Progenitor cell of endocrine pancreas (in vitro differentiated cells): ENCODE results near the gene KHDRBS2. TPM values are rescaled to one million over a fixed set of nuclear protein-coding genes. Genes with fewer than 3 reads are reported as not detected.

ENCODE experiments used
- DNase-seq: peaks from one replicate; pipeline ENCODE4 v3.0.0; 2021; ENCODE audit warnings: low spot score; ENCODE audit not compliant: unreplicated experiment
- H3K27ac Mint-ChIP-seq: 2 replicates; pipeline ENCODE4 v1.8.0; 2021; ENCODE audit warnings: mild to moderate bottlenecking, moderate library complexity, mixed read lengths
- H3K27me3 Mint-ChIP-seq: 2 replicates; pipeline ENCODE4 v1.8.0; 2021; ENCODE audit warnings: mixed read lengths
- H3K36me3 Mint-ChIP-seq: 2 replicates; pipeline ENCODE4 v1.8.0; 2022; ENCODE audit warnings: mixed read lengths; ENCODE audit not compliant: insufficient read depth
- H3K4me1 Mint-ChIP-seq: 2 replicates; pipeline ENCODE4 v1.8.0; 2021; ENCODE audit warnings: low read depth, mixed read lengths
- H3K4me3 Mint-ChIP-seq: 2 replicates; pipeline ENCODE4 v1.8.0; 2021; ENCODE audit warnings: low read depth, mild to moderate bottlenecking, moderate library complexity, mixed read lengths
- H3K9me3 Mint-ChIP-seq: 2 replicates; pipeline ENCODE4 v1.8.0; 2021; ENCODE audit warnings: low read depth, mixed read lengths
- CTCF ChIP-seq: fragments of 200-600 bp; sonication (generic); IDR thresholded peaks from one replicate; pipeline ENCODE4 v1.5.0; 2021; ENCODE audit warnings: antibody characterized with exemption, mild to moderate bottlenecking; ENCODE audit not compliant: unreplicated experiment
- total RNA-seq: library from RNA; stranded (reverse); gene quantifications from 2 replicates; pipeline ENCODE4 v1.2.1, GENCODE V29; 2021

The KHDRBS2 gene
- total RNA-seq, 1 donor from 2014 or later: 9.7 TPM

GRCh38 chr6:61869632-61870400 lies 416.2 kb downstream of the KHDRBS2 start:
- TF ChIP-seq CTCF: no peak
- H3K27me3 Mint-ChIP-seq: no peaks in the 10 kb centered on the region
- H3K9me3 Mint-ChIP-seq: peaks cover 4% of the 10 kb centered on the region
- peaks cover 13% of the 10 kb centered on the region for H3K36me3 Mint-ChIP-seq
- no peak overlapping the region for H3K27ac Mint-ChIP-seq
- no peak for DNase-seq
- peaks cover 2% of the 10 kb centered on the region for H3K4me1 Mint-ChIP-seq
- H3K4me3 Mint-ChIP-seq: no peak overlapping the region

- Mint-ChIP-seq H3K27me3 (no peaks in the 10 kb centered on the region), H3K36me3 (peaks cover 18% of the 10 kb centered on the region), H3K9me3 (peaks cover 12% of the 10 kb centered on the region), H3K4me3 (no peak overlapping the region), H3K27ac (no peak overlapping the region), H3K4me1 (no peaks in the 10 kb centered on the region)
- DNase-seq: no peak
- no peak for TF ChIP-seq CTCF
Measured at GRCh38 chr6:61868507-61869080, 417.4 kb downstream of the KHDRBS2 start.

- DNase-seq: no peak
- Mint-ChIP-seq H3K4me1 (no peaks in the 10 kb centered on the region), H3K36me3 (peaks cover 18% of the 10 kb centered on the region), H3K9me3 (peaks cover 12% of the 10 kb centered on the region), H3K27me3 (no peaks in the 10 kb centered on the region), H3K4me3 (no peak overlapping the region), H3K27ac (no peak overlapping the region)
- no peak for TF ChIP-seq CTCF
Measured at GRCh38 chr6:61867635-61868034, 418.4 kb downstream of the KHDRBS2 start.

GRCh38 chr6:61857541-61857940 lies 428.5 kb downstream of the KHDRBS2 start:
- Mint-ChIP-seq H3K27me3 (no peaks in the 10 kb centered on the region), H3K36me3 (peaks cover 5% of the 10 kb centered on the region), H3K4me1 (peaks cover 5% of the 10 kb centered on the region), H3K9me3 (peaks cover 13% of the 10 kb centered on the region), H3K4me3 (no peak overlapping the region), H3K27ac (no peak overlapping the region)
- TF ChIP-seq CTCF: no peak
- DNase-seq: no peak

GRCh38 chr6:61841958-61842357 lies 444.1 kb downstream of the KHDRBS2 start:
- no peak for TF ChIP-seq CTCF
- no peak overlapping the region for H3K4me3 Mint-ChIP-seq
- DNase-seq: no peak
- no peaks in the 10 kb centered on the region for H3K9me3 Mint-ChIP-seq
- no peaks in the 10 kb centered on the region for H3K27me3 Mint-ChIP-seq
- H3K27ac Mint-ChIP-seq: no peak overlapping the region
- H3K4me1 Mint-ChIP-seq: peaks cover 2% of the 10 kb centered on the region
- H3K36me3 Mint-ChIP-seq: no peaks in the 10 kb centered on the region
